ENCODE measurements around the gene PDE4D. TPM values are rescaled to one million over a fixed set of nuclear protein-coding genes. Genes with fewer than 3 reads are reported as not detected.

PDE4D gene
- polyA plus RNA-seq, 1 donor, result 40.4 TPM

DNA sequence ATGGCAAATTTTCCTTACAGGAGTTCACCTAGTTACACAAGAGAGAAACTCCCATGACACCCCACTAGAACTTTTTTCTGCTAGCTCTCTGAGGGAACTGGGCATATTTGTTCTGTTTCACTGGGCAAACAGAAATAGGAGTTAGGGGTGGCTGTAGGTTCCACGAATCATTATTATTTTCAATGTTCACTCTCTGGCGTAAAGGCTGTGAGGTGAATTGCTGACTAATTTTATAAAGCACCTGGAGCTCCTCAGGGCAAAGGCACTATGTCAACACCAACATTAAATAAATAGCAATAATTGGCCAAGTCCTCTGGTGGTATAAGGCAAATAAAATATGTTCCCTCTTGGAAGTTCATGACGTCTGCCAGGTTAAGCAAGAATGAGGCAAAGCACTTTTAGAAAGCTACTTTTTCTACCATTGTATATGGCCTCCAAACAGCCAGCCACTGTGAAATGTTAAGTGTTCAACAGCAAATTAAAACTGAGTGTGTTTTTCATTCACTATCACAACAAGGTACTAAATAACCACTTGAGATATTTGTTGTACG, 344.6 kb downstream of the PDE4D start:
- DNase-seq (ENCODE audit: low read depth), result no peak

DNA sequence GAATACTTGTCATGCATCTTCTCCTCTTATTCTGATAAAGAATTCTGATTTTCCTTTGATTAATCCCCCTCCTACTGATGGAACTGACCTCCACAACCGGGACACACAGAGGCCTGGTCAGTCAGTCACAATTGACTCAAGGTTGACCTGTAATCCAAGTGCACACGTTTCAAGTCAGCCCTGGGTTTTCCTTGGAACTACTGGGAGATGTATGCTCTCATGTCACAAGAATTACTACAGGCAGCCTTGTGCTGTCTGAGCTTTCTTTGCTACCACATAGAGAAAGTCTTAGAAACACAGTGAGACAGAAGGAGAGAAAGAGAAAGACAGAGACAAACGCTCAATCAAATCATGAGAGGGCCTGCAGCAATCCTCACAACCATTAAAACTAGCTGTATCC, 345.8 kb downstream of the PDE4D start:
- DNase-seq (ENCODE audit: low read depth), result no peak

DNA sequence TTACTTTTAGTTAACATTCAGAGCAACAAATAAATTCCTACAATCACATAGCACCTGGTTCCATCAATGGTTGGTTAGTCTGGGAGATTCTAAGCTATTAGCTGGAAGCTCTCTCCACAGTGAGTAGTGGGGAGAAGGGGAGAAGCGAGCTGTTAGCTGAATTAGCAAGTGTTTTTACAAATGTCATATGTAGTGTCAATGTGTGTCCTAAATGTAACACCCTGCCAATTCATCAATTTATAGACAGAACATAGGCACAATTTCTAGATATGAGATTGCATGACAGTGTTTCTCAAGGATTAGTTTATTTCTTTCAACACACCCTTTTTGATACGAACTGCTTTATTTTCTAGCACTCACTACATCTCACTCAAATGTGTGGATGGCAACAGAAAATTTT, 349.0 kb downstream of the PDE4D start:
- no peak for DNase-seq (ENCODE audit: low read depth)

DNA sequence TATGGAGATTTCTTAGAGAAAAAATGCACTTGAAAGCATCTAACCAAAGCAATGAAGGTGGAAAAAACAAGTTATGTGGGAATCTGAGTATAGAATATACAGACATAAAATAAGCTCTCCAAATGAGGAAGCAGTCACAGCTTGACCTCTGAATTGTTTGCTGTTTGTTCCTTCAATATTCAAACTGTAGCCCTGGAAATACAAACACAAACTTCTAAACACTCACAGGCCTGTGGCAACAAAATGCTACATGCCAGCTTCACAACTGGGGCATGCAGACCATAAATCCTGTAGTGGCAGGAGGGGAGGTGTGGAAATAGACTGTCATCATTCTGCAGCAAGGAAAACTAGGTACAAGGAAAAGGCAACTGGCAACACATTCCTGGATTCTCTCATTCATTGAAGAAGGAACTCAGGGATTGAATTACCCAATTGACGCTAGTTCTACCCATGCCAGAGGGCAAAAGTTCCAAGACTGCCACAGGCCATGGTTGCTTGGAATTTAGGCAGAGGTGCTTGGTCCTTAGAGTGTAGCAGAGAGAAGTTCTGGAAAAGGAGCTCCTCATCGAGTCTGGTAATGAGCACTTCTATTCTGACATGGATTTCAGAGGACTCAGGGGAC, 349.6 kb downstream of the PDE4D start:
- DNase-seq (ENCODE audit: low read depth), result no peak

DNA sequence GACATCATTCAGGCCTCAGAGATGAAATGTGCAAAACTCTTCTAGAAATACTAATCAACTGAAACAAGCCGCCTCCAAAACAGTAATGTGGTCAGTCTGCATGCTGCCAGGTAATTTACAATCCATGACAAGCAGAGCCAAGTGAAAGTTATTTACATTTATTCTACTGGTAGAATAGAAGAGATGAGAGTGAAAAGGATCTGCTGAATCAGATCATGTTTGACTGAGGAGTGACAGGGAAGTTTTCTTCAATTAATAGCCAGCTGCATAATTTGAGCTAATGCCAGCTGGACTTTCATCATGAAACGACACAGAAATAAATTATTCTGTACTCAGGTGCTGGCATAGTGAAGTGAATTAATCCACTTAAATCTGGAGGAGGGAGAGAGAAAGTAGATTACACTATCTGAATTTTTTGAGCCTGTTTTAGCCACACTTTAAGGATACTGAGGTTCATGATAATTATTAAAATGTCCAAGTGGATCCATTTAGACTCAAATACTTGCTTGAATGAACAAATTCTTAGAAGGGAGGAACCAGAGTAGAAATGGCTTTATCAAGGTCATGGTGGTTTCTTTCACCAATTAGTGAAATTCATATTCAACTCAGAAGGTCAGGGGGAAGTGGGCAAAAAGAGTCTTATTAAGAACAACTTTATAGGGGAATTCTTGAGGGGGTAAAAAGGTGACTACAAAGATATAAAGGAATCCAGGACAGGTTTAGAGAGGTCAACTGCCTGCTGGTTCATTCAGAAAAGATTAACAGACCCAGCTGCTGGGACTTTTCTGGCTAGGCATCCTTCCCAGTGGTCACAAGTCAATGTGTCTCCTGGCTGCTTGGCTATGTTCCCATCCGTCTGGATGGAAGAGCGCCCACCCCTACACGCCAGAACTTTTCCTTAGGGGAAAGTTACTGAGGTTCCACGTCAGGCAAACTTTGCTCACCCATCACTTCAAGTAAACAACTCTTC, 350.4 kb downstream of the PDE4D start:
- no peak for DNase-seq (ENCODE audit: low read depth)

DNA sequence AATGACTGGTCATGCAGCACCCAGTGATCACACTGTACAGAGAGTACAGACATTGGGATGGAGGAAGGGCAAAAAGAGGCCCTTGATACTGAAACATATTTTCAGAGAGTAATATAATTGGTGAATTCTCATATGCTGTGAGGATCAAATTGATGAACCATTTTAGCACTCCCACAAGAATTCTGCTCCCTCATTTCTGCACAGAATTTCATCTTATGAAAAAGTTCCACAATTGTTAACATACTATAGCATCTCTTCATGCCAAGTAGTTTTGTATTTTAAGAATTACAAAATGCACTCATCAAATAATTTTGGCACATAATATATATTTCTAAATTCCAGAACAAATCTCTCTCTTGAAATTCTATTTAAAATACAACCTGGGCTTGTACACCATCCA, 351.2 kb downstream of the PDE4D start:
- no peak for DNase-seq (ENCODE audit: low read depth)

DNA sequence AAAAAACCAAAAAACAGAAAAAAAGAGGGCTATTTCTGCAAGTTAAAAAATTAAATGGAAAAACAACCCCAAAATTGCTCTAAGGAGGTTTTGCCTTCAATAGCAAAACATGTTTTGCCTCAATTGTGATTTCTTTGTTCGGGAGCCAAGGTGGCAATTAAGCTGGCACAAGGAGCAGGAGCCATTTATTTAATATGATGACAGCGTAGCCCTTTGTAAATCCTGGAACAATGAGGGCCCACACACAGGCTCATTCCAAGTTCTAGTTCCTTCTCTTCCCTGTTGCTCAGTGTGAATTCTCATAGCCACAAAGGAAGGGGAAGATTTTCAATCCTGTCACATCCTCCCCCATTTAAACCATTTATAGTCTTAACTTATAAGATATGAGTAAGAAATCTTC, 353.2 kb downstream of the PDE4D start:
- no peak for DNase-seq (ENCODE audit: low read depth)

DNA sequence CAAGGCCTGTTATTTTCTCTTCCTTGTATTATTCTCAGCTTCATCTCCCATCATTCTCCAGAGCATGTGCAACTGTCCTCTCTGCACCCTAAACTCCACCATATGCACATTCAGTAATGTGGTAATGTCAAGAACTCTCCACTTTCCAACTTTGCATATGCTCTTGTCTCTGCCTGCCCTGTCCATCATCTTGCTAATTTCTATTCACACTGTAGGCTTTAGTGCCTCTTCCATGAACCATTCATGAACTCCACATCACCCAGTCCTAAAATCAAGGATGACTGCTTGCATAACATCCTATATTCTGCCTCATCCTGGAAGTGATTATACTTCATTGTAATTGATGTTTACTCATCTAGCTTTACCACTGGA, 354.8 kb downstream of the PDE4D start:
- no peak for DNase-seq (ENCODE audit: low read depth)

DNA sequence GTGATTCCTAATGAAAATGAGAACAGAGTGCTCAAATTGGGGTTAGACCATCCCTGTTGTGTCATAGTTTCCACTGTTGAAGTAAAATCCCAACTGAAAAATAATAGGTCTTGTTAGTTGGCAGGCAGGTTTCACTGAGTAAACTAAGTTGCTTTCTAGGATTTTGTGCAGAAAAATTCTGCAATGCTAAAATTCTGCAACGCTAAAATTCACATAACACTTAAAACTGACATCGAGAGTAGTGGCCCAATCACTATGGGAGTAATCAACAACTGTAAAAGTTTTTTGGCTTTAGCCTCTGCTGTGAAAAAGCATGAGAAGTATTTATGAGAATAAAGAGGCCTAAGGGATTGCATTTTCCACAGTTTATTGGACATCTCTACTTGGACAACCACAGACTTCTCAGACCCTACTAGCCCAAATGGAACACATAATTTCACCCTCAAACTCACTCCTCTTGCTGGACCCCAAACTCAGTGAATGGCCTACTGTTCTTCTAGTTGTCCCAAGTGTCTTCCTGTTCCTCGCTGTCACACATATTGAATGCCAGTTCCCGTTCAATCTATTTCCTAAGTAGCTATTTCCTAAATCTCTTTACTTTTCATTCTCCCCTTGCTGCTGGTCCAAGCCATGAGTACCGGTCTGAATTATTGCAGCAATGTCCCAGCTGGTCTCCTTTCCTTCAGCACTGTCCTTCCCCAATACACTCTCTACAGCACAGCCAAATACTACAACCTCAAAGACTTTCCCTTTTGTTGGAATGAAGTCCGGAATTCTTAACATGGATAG, 355.4 kb downstream of the PDE4D start:
- DNase-seq (ENCODE audit: low read depth), result peak; percentile 75

DNA sequence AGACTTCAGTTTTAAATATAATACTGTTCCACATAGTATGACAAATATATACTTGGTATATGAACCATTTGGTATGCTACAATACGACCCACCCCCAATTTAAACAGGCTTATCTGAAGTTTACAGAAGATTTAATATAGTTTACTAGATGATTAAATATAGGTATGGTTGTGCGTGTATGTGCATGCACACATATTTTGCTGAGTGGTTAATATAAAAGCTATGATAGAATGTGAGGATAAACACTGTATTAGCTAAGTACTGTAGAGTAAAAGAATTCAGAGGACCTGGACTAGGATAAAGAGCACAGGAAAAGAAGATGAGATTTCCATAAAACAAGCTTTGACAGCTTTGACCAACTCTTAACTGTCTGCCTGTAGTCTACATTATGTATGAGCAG, 356.7 kb downstream of the PDE4D start:
- DNase-seq (ENCODE audit: low read depth), result no peak

DNA sequence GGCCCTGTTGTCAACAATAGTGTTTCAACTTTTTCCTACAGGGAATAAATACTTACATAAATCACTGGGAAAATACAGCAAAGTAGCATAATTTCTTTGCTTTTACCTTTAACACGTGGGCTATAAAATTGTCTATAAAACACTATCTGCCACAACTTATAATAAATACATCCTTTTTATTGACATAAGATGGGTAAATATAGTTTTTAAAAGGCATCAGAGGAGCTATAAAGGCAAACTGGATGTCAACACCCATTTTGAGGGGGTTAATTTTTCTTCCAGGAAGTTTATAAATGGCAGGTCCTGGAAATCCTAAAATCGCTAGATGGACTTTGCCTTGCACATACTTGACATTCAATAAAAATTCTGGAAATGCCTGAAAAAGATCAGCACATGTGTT, 358.0 kb downstream of the PDE4D start:
- no peak for DNase-seq (ENCODE audit: low read depth)

DNA sequence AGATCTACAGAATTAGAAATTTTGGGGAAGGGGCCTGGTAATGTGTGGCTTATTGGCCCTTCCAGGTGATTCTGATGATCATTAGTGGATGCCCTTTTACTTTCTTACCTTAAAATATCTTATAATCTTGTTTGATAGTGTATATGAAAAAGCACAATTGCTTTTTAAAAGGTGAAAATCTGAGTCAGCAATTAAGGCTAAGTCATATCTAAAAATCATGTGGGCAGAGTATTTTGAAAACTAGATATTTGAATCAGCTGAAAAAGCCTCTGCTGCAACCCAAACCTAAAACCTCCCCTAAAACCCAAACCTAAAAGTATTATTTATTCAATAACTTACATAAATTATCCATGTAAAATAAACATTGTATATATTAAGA, 359.8 kb downstream of the PDE4D start:
- DNase-seq (ENCODE audit: low read depth), result no peak

DNA sequence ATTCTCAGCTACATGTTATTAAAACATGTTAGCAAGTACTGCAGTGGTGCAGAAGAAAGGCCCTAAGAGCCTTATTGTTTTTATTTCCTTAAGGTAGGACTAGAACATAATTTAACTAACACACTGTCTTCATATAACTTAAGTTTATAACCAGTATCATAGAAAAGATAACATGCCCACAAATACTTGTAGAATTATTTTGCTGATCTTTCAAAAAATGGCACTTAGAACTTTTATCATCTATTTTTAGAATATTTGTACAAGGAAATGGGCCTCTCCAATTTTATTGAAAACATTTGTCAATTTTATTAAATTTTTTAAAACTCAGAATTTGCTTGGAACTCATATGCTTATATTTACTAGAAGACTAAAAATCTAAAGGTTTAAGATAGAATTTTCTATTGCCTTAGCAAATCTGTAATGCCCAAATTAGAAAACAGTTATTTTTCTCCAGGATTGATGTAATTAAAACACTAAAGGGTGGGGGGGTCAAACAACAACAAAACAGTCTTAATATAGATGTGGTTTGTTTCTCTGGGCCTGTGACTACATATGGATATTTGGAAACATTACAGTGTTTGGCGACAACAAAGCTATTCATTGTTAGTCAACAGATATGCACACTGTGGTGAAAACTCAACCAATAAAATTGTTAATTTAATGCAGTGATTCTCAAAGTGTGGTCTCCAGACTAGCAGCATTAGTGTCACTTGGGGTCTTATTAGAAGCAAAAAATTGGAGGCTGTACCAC, 360.4 kb downstream of the PDE4D start:
- no peak for DNase-seq (ENCODE audit: low read depth)

DNA sequence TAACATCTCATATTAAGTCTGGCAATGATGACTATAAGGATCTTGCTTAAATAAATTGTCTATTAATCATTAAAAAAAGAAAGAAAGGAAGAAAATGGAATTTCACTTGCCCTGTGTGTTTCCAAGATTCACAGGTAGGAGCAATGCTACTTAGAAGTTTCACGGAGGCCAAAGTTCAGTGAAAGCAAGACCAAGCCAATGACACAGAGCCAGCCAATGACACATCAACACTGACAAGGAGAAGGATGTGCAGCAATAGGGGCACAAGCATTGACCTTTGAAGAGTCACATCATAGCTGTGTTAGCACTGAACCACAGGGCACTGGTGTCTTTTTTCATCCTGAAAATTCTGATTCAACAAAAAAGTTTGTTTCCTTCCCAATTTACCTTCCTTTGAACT, 364.3 kb downstream of the PDE4D start:
- no peak for DNase-seq (ENCODE audit: low read depth)

DNA sequence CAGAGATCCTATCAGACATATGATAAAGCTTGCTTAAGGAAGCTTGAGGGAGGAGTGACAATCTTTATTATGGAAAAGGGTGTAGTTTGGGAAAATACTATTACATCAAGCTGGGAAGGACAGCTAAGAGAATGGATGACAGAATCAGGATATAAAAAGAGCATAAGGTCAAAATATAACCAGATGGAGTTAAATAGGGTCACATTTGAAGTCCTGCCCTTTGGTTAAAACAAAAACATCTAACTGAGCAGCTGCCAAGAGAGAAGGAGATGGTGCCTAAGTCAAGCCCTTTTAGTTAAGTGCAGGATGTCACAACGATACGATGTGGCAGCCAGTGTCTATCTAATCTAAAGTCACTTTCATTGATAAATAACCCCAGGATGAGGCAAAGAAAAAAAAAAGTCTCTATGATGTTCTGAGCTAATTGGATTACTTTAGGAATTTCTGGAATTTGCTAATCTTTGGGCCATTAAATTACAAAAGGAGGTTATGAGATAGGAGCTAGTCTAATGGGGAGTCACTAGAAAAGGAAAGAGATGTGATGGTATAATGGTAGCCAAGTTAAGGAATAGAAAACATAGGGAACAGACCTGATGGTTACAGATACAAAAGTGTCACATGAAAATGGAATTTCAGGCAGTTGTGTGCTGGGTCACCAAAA, 365.2 kb downstream of the PDE4D start:
- DNase-seq (ENCODE audit: low read depth), result no peak

DNA sequence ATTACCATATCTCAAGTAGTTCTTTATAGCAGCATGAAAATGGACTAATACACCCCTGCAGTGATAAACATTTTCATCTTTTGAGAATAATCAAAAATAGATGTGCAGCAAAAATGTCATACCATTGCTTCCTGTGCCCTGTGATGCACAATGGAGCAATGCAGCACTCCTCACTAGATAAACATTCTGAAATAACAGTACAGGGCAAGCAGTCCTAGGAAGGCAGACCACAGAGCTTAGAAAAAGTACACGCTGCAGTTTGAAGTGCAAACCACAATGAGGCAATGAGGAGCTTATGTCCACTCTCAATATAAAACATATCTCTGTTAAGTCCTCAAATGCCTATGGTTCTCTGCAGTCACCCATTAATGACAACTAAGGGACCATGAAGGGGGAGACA, 367.6 kb downstream of the PDE4D start:
- no peak for DNase-seq (ENCODE audit: low read depth)

DNA sequence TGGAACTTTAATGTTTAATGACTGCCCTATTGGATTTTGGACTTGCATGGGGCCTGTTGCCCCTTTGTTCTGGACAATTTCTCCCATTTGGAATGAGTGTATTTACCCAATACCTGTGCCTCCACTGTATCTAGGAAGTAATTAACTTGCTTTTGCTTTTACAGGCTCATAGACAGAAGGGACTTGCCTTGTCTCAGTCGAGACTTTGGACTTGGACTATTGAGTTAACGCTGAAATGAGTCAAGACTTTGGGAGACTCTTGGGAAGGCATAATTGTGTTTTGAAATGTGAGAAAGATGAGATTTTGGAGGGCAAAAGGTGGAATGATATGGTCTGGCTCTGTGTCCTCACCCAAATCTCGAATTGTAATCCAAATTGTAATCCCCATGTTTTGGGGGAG, 368.2 kb downstream of the PDE4D start:
- DNase-seq (ENCODE audit: low read depth), result no peak

DNA sequence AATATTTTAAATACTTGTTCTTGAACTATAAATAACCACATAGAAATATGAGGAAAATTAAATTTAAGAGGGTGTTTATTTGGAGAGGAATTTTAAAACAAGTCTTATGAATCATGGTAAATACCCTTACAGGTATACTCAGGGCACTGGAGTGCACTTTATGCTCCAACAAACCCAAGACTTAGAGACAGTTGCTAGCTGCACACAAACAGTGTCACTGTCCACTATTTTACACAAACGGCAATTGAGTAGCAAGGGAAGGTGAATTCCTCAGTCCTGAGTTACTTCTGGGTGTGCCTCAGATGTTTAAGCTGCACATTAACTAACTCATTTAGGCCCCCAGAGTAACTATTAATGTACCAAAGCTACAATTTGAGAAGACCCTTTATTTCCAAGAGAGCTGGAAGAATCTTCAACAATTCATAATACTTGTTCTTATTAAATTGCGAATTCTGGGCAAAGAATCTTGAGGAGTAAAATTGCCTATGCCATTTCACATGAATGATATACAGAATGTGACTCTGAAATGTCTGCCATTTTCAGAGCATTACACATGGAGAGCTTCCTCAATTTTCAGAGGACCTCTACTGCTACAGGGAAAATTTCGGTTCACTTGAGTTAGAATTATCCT, 371.2 kb downstream of the PDE4D start:
- DNase-seq (ENCODE audit: low read depth), result no peak

DNA sequence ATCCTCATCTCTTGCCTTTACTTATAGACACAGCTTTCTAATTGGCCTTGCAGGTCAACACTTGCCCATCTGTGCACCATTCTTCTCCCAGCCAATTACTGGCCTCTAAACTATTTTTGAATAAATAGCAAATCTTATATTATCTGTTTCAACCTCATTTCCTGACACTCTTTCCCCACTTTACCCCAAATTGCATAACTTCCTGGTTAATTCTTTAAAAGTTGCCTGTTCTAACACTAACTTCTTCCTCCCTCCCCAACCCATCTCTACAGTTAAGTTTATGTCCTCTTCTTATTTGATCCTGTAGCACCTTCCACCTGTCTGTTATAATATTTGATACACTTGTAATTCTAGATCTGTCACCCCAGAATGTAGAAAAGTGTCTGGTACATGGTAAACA, 372.1 kb downstream of the PDE4D start:
- DNase-seq (ENCODE audit: low read depth), result no peak

DNA sequence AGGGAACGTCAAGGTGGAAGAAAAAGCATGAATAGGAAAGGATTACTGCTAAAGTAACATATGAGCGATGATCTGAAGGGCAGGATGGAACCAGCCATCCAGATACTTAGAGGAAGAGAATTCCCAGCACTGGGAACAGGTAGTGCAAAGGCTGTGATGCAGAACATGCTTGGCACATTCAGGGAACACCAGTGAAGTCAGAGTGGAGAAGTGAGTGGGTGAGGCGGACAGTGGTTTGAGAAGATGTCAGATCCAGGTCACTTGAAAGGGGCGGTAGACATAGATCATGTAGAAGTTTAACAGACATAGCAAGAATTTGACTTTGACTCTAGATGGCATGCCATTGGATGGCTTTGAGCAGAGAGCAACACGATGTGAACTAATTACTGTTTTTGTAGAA, 374.2 kb downstream of the PDE4D start:
- DNase-seq (ENCODE audit: low read depth), result no peak

Measured in forelimb muscle (tissue), 1 donor.